ENCODE data around the gene RTEL1. TPM values are rescaled to one million over a fixed set of nuclear protein-coding genes. Genes with fewer than 3 reads are reported as not detected.

The RTEL1 gene
- total and polyA plus RNA-seq, 9 of the 15 experiments (the other 6 are each of a cell fraction or from before 2014, with no cell fraction given): 0.36 to 61.0 (median 17.9) TPM

DNA sequence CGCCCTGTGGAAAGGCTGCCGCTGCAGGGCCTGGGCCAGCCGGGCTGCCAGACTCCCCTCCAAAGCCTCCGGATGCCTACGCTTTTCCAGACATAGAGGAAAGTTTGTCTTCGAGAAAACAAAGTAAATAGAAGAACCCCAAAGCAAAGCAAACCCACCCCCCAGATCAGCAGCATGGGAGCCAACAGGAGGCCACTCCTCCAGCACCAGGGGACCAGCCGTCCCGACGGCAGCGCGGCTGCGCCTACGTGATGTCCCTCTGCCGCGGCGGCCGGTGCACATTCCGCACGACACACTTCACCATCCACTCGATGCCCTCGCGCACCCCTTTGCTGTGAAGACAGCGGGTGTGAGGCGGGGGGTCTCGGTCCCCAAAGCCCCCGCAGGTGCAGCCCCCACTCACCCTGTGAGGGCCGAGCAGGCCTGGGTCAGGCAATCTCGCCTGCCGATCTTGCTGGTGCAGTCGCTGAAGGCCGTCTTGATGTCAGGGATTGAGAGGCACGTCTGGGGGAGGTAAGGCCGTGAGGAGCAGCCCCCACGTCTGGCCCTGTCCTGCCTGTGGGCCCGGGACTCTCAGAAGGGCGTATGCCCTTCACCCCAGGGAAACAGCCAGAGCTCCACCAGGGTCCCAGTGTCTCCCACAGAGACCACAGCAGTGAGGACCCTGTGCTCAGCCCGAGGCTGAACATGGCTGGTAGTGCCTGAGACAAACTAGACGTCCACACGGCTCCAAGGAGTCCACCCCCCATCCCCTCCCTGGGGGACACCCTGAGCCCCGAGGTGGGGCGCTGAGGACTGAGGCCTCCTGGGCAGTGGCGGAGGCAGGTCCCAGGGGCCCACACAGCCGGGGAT lies 42.3 kb downstream of the RTEL1 start (continued):
- TF ChIP-seq SAP30 (IDR thresholded peaks at IDR 0.05; ENCODE audit: borderline replicate concordance, insufficient read depth, low read depth, low read length, poor library complexity, severe bottlenecking) (no peak), POLR2A (conservative IDR thresholded peaks at IDR 0.05) (peak; percentile 12; the same call in 1 of the 2 replicates), MYBL2 (IDR thresholded peaks at IDR 0.05; ENCODE audit: low read depth) (no peak), MYBL2 (CRISPR knock-in tag; IDR thresholded peaks at IDR 0.05; ENCODE audit: borderline replicate concordance) (no peak), MLLT1 (IDR thresholded peaks at IDR 0.05) (0 out of 4 replicates have a peak, but pooled peaks of 1 of the 2 experiments have one; percentile 36), ZNF165 (CRISPR knock-in tag; IDR thresholded peaks at IDR 0.05; ENCODE audit: borderline replicate concordance) (no peak), FIP1L1 (IDR thresholded peaks at IDR 0.05; ENCODE audit: low read depth, low read length, poor library complexity, severe bottlenecking) (peak; percentile 0), POLR2G (IDR thresholded peaks at IDR 0.05; ENCODE audit: low read depth, low read length) (peak; percentile 74), ZBTB33 (CRISPR knock-in tag; IDR thresholded peaks at IDR 0.05) (peak; percentile 93; the same call in 1 of the 2 replicates), SOX6 (IDR thresholded peaks at IDR 0.05) (no peak), SMAD3 (CRISPR knock-in tag; conservative IDR thresholded peaks at IDR 0.05) (no peak), RBFOX2 (IDR thresholded peaks at IDR 0.05; ENCODE audit: low read depth, low read length) (peak; percentile 45; the same call in 1 of the 2 replicates)
- TF ChIP-seq, protein P1, sequence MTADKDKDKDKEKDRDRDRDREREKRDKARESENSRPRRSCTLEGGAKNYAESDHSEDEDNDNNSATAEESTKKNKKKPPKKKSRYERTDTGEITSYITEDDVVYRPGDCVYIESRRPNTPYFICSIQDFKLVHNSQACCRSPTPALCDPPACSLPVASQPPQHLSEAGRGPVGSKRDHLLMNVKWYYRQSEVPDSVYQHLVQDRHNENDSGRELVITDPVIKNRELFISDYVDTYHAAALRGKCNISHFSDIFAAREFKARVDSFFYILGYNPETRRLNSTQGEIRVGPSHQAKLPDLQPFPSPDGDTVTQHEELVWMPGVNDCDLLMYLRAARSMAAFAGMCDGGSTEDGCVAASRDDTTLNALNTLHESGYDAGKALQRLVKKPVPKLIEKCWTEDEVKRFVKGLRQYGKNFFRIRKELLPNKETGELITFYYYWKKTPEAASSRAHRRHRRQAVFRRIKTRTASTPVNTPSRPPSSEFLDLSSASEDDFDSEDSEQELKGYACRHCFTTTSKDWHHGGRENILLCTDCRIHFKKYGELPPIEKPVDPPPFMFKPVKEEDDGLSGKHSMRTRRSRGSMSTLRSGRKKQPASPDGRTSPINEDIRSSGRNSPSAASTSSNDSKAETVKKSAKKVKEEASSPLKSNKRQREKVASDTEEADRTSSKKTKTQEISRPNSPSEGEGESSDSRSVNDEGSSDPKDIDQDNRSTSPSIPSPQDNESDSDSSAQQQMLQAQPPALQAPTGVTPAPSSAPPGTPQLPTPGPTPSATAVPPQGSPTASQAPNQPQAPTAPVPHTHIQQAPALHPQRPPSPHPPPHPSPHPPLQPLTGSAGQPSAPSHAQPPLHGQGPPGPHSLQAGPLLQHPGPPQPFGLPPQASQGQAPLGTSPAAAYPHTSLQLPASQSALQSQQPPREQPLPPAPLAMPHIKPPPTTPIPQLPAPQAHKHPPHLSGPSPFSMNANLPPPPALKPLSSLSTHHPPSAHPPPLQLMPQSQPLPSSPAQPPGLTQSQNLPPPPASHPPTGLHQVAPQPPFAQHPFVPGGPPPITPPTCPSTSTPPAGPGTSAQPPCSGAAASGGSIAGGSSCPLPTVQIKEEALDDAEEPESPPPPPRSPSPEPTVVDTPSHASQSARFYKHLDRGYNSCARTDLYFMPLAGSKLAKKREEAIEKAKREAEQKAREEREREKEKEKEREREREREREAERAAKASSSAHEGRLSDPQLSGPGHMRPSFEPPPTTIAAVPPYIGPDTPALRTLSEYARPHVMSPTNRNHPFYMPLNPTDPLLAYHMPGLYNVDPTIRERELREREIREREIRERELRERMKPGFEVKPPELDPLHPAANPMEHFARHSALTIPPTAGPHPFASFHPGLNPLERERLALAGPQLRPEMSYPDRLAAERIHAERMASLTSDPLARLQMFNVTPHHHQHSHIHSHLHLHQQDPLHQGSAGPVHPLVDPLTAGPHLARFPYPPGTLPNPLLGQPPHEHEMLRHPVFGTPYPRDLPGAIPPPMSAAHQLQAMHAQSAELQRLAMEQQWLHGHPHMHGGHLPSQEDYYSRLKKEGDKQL (CRISPR knock-in tag; IDR thresholded peaks at IDR 0.05; ENCODE audit: borderline replicate concordance): 0 out of 2 replicates have a peak, but pooled peaks have one; percentile 15
- TF ChIP-seq, protein P2, sequence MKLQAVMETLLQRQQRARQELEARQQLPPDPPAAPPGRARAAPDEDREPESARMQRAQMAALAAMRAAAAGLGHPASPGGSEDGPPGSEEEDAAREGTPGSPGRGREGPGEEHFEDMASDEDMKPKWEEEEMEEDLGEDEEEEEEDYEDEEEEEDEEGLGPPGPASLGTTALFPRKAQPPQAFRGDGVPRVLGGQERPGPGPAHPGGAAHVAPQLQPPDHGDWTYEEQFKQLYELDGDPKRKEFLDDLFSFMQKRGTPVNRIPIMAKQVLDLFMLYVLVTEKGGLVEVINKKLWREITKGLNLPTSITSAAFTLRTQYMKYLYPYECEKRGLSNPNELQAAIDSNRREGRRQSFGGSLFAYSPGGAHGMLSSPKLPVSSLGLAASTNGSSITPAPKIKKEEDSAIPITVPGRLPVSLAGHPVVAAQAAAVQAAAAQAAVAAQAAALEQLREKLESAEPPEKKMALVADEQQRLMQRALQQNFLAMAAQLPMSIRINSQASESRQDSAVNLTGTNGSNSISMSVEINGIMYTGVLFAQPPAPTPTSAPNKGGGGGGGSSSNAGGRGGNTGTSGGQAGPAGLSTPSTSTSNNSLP (IDR thresholded peaks at IDR 0.05; ENCODE audit: borderline replicate concordance, low read depth, low read length): no peak
